SW 1271 (cell line): ENCODE results near the gene BBLN.

Experiments used
- DNase-seq, 2 experiments: peaks; one replicate each; lab custom pipeline; 2025; lab: John Stamatoyannopoulos, UW

Gene BBLN

DNA sequence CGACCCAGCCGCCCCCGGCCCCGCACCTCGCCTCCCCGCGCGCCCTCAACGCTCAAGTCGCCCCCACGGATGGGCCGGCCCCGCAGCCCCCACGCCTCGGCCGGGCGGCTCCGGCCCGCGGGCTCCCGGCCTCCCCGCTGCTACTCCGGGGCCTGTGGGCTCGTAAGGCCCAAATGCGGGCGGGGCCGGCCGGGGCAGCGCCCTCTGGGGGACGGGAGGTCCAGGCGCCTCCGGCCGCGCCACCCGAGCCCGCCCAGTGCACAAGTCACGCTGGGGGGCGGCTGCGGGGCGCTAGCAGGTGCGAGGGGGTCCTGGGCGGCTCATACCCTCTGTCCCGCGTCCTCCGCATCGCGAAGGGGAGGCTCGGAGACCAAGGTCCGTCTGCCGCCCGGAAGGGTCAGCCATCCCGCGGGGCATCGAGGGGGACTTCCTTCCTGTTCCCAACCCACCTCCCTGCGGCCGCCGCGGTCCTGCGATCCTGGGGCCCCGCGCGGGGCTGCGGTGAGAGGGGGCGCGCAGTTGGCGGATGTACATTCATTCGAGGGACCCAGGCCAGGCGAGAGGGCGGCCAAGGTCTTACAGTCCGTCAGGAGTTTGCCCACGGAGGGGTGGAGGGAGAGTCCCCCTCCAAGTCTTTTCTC, 31.5 kb downstream of the BBLN start, which contains the start of gene CIZ1:
Gene CIZ1, minus strand, starts transcription at position 167 of the 641 bp plus-strand sequence. CDS start 715 bp downstream, outside the sequence.
- DNase-seq = peak; percentile 43 to 61

DNA sequence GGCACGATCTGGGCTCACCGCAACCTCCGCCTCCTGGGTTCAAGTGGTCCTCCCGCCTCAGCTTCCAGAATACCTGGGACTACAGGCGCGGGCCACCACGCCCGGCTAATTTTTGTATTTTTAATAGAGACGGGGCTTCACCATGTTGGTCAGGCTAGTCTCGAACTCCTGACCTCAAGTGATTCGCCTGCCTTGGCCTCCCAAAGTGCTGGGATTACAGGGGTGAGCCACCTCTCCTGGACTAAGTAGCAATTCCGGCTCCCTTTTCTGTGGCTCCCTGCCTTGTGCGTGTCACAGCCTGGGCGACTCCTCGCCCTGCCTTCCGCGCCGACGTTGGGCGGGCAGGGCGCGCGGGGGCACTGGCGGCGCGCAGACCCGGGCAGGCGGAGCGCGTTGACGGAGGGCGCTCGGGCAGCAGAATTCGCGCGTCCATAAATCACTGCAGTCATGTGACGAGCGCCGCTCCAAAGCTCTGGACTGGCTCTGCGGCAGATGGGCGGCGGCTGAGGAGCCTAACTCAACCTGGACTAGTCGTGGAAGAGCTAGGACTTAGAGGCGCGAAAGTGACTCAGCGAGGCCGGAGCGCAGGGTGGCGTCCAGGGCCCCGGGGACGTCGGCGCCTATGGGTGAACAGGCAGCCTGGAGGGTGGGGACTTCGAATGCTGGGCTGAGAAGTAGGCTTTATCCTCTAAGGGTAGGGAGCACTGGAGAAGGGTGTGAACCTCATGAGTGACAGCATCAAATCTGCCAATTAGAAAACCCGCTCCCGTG, 32.7 kb downstream of the BBLN start:
- peak; percentile 95 to 97 for DNase-seq

DNA sequence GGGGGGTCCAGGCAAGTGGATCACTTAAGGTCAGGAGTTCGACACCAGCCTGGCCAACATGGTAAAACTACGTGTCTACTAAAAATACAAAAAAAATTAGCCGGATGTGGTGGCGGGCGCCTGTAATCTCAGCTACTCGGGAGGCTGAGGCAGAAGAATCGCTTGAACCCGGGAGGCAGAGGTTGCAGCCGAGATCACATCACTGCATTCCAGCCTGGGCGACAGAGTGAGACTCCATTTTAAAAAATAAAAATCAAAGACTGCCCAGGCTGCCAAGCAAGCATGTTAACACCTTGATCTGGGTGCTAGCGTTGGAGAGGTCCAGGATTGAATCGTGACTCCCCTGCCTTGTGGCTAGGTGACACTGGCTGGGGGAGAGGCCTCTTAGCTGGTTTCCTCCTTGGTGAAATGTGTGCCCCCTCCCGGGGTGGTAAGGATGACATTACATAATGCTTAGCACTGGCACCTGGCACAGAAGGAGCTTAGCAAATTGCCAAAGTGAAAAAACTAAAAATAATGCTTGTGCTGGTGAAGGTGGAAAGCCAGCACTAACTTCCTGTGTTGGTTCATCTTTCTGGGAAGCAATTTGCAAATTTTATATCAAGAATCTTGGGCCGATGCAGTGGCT, 33.5 kb downstream of the BBLN start:
- DNase-seq = no peak

DNA sequence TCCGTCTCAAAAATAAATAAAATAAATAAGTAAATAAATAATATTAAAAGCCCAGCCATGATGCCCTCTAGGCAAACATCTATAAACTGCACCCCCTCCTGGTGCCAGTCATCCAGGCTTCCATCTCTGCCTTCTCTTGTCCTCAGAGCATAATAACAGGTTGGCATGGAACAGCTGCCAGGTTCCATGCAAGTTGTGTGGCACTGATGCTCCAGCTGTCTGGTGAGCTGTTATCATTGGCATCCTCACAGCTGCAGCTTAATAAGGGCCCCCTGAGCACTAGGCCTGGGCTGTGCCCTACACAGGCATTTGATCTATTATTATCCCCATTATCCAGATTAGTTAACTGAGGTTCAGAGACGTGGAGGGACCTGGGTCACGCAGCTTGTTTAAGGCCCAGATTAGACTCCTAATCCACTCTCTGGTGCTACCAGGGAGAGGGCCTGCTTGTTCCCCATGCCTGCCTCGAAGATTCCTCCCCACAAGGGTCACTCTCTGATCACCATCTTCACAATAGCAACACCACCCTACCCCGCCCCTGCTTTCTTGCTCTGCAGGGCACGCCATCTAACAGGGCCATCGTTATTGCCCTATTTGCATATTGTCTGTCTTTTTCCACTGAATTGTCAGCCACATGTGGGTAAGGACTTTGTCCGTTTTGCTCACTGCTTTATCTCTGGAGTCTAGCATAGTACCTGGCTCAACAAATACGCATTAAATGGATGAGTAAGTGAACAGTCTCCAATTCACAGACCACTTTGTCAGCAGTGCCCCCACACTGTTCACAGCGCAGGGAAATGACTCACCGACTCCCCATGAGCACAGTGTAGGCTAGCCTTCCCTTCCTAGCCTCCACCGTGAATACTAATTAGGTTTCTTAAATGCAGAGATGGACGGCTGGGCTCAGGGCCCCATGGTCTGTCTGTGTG, 41.6 kb downstream of the BBLN start:
- DNase-seq = no peak

DNA sequence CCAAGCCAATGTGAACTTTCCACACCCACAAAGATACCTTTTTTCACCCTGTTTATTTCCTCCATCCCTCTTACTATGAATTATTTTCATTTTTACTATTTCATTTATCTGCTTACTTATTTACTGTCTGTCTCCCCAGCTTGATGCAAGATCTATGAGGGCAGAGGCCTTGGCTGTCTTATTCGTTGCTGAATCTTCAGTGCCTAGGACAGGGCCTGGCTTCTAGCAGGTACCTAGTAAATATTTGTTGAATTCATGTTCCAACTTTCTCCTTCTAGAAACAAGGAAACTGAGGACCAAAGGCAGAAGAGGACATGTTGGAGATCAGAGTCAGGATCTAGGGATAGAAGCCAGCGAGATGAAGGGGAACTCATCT, 42.6 kb downstream of the BBLN start:
- DNase-seq = no peak

DNA sequence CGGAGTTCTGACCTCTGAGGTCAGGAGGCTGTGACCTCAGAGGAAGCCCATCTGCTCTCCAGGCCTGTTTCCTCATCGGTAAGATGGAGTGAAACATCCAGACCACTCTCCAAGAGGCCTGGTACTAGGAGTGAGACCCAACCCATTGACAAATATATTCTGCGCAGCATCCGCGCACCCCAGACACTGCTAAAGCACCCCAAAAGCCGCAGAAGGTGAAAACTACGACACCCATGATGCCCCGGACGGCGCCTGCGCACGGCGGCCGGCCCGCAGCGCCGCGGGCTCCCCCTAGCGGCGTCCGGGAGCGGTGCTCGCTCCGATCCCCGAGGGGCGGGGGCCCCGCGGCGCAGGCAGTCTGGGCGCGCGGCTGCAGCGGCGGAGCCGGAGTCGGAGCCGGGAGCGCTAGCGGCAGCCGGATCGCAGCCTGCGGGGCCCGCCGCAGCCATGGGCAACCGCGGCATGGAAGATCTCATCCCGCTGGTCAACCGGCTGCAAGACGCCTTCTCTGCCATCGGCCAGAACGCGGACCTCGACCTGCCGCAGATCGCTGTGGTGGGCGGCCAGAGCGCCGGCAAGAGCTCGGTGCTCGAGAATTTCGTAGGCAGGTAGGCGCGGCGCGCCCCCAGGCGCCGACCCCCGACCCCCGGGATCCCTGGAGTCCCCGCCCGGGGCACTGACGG, 43.1 kb downstream of the BBLN start, which contains the start of gene DNM1:
Gene DNM1, plus strand, starts transcription at position 356 of the 683 bp plus-strand sequence. Its CDS starts 92 bp downstream, at position 448.
- peak in 1 of 2 experiments; percentile 52 for DNase-seq

DNA sequence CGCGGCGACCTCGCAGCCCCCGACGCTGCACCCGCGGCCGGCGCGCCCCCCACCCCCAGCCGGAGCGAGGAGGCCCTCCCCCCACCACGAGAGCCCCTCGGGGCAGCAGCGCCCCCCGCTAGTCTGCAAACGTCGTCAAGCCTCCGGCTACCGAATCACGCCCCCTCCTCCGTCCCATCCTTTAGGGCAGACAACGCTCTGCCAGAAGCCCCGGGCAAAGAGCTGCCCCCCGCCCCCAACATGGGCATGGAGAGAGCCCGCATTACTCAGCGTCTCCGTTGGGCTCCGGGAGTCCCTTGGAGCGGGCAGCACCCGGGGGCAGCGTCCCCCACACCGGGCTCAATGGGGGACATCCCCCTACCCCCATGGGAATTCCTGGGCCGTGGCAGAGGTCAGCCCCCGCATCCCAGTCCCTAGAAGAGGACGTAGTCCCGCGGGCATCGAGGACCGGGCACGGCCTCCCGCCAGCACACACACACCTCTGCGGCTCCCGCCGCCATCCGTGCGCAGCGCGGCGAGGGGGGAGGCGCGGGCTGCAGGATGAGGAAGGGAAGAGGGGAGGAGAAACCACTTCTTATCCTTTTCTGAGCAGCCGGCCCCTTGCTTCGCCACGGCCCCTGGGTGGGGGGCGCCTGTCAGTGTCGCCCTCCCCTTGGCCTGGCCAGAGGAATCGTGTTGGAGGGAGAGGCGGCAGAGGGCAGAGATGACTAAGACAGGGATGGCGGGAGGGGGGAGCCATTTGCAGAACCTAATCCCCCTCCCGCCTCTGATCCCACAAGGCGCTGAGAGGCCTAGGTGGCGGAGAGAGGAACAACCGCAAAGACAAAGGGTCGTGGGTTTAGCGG, 43.9 kb downstream of the BBLN start:
- DNase-seq = no peak

DNA sequence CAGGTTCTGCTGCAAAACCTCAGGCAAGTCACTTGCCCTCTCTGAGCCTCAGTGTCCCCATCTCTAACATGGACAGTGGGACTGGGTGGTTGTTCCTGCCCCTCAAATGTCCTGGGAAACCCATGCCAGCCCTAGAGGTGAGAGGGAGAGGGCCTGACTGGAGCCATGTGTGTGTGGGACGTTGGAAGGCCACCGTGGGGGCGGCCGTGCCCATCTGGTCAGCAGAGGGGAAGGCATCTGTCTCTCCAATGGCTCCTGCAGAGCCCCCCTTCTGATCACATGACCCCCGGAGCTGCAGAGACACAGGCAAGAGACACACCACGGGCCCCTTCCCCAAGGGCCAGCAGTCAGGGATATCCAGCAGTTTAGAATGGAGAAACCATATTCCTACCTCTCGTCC, 44.8 kb downstream of the BBLN start:
- DNase-seq = no peak

DNA sequence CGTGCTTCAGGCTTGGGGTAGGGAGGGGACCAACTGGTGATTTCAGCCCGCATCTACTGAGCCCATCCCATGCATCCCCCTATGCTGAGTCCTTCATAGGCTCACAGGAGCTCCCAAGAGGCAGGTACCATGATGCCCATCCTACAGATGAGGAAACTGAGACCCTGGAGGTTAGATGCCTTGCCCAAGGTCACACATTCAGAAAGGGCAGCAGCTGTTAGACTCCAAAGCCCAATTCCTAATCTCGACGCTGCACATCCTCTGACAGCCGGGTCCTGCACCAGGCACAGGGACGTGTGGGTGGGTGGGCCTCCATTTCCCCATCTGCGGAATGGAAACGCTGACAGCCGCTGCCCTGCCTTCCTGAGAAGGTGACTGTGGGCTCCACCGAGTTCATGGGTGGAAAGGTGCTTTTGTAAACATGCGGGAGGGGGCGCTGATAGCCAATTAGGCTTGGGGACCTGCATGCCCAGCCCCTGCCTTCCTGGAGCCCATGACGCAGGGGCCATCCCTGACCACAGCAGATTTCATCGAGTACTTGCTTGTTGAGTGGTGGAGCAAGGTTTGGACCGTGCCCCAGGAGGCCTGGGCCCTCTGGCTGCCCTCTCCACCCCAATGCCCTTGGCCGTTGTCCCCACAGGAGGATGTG, 45.4 kb downstream of the BBLN start:
- no peak for DNase-seq

DNA sequence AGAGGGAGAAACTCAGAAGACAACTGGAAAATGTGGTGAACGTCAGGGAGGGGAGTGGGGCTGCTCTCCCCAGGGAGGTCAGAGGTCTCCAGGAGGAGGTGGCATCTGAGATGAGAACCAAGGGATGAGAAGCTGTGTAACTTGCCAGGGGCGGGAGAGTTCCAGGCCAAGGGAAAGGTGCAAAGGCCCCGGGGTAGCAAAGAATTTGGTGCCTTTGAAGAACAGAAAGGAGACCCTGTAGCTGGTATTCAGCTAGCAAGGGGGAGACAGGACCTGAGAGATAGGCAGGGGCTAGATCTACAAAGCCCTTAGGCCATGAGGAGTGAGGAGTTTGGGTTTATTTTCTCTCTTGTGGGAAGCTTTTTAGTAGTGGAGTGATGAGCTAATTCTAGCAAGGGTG, 46.4 kb downstream of the BBLN start:
- DNase-seq = no peak

DNA sequence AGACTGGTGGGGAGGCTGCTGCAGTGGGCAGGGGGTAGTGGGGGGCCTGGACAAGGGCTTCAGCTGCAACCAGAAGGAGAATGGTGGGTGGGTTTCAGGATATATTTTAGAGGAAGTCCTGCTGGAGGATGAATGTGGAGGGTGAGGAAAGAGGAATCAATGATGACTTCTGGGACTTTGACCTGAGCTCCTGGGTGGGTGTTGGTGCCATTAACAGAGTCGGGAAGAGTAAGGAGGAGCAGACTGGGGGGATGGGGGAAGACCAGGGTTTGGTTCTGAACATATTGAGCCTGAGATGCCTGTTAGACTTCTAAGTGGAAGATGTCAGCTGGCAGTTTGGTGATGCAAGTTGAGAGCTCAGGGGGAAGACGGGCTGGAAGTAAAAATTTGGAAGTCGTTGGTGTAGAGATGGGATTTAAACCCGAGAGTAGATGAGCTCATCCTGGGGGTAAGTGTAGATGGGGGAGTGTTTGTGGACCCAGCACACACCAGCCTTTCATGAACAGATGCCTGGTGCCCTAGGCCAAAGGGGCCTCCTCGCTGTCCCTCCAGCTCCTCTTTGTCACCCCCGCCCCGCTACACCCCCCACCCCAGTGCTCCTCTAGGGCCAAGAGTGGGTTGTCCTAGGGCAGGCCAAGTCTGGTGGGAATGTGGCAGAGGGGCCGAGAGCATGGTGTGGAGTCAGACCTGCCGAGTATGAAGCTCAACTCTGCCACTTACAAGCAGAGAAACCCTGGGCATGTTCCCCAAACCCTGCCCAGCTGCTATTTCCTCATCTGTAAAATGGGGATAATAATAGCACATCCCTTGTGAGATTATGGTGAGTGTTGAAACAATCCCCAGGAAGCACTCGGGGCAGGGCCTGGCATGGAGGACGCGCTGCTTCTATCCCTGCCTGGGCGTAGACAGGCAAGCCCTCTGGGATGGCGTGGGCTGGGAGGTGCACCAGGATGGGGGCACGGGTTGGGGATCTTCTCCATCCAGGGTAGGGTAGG, 47.1 kb downstream of the BBLN start:
- no peak for DNase-seq

DNA sequence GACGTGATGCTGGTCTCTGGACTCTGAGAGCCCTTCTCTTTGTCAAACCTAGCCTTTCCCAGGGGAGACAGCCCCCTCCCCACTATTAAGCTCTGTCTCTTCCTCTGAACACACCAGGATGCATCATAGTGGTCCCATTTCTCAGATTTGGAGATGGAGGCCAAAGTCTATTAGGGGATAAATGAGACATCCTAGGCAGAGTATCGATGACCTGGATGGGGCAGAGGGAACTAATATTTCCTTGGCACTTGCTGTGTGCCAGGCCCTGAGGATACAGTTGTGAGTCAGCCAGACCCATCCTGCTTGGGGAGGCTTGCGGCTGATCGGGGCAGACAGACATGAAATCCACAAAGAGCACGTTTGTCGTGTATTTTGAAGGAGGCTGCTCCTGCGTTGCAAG, 48.3 kb downstream of the BBLN start:
- no peak for DNase-seq

DNA sequence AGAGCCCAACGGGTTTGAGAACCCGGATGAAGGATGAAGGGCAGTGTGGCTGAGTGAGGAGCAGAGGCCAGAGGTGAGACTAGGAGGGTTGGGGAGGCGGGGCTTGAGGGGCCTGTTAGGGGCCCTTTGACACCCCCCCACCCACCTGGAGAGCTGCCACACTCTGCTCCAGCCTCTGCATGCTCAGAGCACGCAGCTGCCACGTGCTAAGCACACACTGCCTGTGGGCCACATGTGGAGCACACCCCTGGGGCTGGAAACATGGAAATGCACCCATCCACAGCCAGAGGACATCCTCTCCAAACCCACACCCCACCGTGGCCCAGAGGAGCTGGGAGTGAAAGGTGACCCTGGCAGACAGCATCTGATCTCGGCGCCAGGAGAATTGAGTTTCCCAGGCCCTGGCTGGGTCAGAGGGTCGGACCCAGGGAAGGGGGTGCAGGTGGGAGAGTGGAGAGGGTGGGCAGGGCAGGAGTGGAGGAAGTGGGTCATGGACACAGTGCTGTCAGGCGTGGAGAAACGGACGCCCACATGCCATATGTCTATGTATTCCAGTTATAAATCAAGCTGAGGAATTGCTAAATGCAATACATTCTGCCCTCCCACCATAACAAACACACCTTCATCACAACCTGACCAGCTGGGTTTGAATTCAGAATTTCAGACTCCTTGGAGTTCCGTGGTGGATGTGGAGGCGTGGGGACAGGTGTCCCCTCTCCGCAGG, 49.0 kb downstream of the BBLN start:
- no peak for DNase-seq

DNA sequence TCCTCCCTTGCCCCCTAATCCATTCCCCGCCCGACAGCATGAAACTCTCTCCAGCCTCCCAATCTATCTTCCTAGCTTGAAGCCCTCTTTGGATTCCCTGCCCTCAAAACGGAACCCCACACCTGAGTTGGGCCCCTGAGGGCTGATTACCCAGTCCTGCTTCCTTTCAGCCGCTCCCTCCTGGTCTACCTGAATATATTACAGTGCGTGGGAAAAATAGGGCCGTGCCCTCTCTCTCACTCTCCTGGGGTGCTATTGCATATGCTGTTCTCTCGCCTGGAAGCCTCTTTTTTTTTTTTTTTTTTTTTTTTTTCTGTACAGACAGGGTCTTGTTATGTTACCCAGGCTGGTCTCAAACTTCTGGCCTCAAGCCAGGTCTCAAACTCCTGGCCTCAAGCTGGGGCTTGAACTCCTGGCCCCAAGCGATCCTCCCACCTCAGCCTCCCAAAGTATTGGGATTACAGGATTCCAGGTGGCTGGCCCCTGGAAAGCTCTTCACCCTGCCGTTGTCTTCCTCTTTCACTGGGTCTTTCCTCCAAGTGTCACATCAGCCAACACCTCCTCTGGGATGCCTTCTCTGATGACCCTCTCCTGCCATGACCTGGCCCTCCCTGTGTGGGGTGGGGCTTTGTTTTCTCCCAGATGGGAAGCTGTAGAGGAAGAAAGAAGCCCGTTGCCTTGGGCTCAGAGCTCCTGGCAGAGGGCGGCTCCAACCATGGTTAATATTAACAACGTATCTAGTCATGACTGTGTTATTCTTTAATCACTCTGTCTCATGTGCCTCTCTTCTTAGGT, 51.3 kb downstream of the BBLN start:
- no peak for DNase-seq

DNA sequence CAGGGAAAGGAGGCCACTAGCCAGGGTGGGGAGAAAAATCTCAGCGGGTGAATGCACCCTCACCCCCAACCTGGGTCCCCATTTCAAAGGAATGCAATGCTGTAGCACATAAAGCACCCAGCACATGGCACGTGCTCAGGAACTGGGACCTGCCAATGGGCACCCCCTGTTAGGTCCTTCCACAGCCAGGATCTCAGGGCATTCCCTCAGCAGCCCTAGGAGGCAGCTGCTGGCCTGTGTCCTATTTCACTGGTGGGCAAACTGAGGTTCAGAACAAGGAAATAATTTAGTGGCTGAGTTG, 51.9 kb downstream of the BBLN start:
- no peak for DNase-seq
